CD4-positive, alpha-beta T cell (primary cell): ENCODE results near the gene GABRP. TPM values are rescaled to one million over a fixed set of nuclear protein-coding genes. Genes with fewer than 3 reads are reported as not detected.

ENCODE experiments used
- ATAC-seq: fragments of 200-7000 bp; cut with Tn5 transposase; one replicate; pipeline ENCODE4 v1.10.0; 2022; ENCODE audit warnings: mild to moderate bottlenecking; ENCODE audit not compliant: poor library complexity
- CTCF ChIA-PET: fragments of 350-600 bp; sonication (Branson Sonifier 250); formaldehyde crosslinking; loops from one replicate; lab custom pipeline; 2021; ENCODE audit warnings: antibody characterized with exemption, inconsistent platforms; lab: Charles Lee
- POLR2A ChIA-PET: fragments of 350-600 bp; sonication (Branson Sonifier 250); formaldehyde crosslinking; loops from one replicate; lab custom pipeline; 2021; ENCODE audit warnings: antibody characterized with exemption, inconsistent platforms; lab: Charles Lee
- DNase-seq, 14 experiments: peaks; one replicate each; pipeline ENCODE4 v3.0.0-alpha.2; 2013 to 2020; ENCODE audit warnings: mixed read lengths in 2 of 14
- H3K27ac ChIP-seq, 2 donors: one replicate each; pipeline versions ENCODE4 v1.5.1 to v1.7.0; 2013; ENCODE audit warnings: low read length in 2 of 2, low read depth in 1 of 2, mild to moderate bottlenecking in 1 of 2
- H3K27me3 ChIP-seq, 2 experiments: 1 replicate in 1 of 2; 2 replicates in 1 of 2; pipeline versions ENCODE4 v1.6.1 to v1.7.0; 2013; ENCODE audit warnings: low read length in 2 of 2, control low read depth in 1 of 2, mild to moderate bottlenecking in 1 of 2, moderate library complexity in 1 of 2; ENCODE audit not compliant: insufficient read depth in 2 of 2, control insufficient read depth in 1 of 2
- H3K36me3 ChIP-seq: one replicate; pipeline ENCODE4 v1.6.1; 2013; ENCODE audit warnings: low read length, control low read depth; ENCODE audit not compliant: insufficient read depth
- H3K4me1 ChIP-seq: one replicate; pipeline ENCODE4 v1.6.1; 2013; ENCODE audit warnings: low read length, control low read depth; ENCODE audit not compliant: insufficient read depth
- H3K4me3 ChIP-seq: one replicate; pipeline ENCODE4 v1.5.1; 2013; ENCODE audit warnings: mild to moderate bottlenecking, low read length, moderate library complexity
- H3K9me3 ChIP-seq, 2 experiments: 1 replicate in 1 of 2; 2 replicates in 1 of 2; pipeline versions ENCODE4 v1.6.1 to v1.7.0; 2013; ENCODE audit warnings: low read length in 2 of 2, mild to moderate bottlenecking in 2 of 2, control low read depth in 1 of 2, moderate library complexity in 1 of 2; ENCODE audit not compliant: control insufficient read depth in 1 of 2, insufficient read depth in 1 of 2
- H3K27ac Mint-ChIP-seq: one replicate; pipeline ENCODE4 v1.8.0; 2020; ENCODE audit warnings: mixed read lengths
- H3K27me3 Mint-ChIP-seq: one replicate; pipeline ENCODE4 v1.8.0; 2021; ENCODE audit warnings: mixed read lengths
- H3K36me3 Mint-ChIP-seq: one replicate; pipeline ENCODE4 v1.8.0; 2021; ENCODE audit warnings: low read depth, mixed read lengths
- H3K4me1 Mint-ChIP-seq: one replicate; pipeline ENCODE4 v1.8.0; 2021; ENCODE audit warnings: low read depth, mixed read lengths
- H3K4me3 Mint-ChIP-seq: one replicate; pipeline ENCODE4 v1.8.0; 2020; ENCODE audit warnings: mild to moderate bottlenecking, mixed read lengths
- H3K9me3 Mint-ChIP-seq: one replicate; pipeline ENCODE4 v1.8.0; 2020; ENCODE audit warnings: mixed read lengths
- CTCF ChIP-seq: fragments of 200-600 bp; IDR thresholded peaks from one replicate; pipeline ENCODE4 v1.8.0; 2022; ENCODE audit warnings: antibody characterized with exemption, mild to moderate bottlenecking
- intact Hi-C, 2 experiments: fragments of 100-400 bp; cut with DNase I in 1 of 2; cut with micrococcal nuclease in 1 of 2; formaldehyde crosslinking; loops; one replicate each; pipeline versions ENCODE4 v1.15.1 to v1.9.0; 2023 to 2025; cut with DNase I, micrococcal nuclease
- total RNA-seq, 174 experiments: library from RNA in 2 of 174; stranded (reverse) in 2 of 174; gene quantifications; one replicate each; pipeline ENCODE4 v1.2.3 and lab custom pipeline; 2021 to 2026

The GABRP gene
- total RNA-seq, 2 experiments from 2014 or later, result not detected

GRCh38 chr5:170747851-170748250 lies 35.7 kb upstream of the GABRP start:
- no peak for TF ChIP-seq CTCF
- H3K9me3 Mint-ChIP-seq, result no peaks in the 10 kb centered on the region
- H3K27ac ChIP-seq, result no peak overlapping the region
- ATAC-seq (no peak), DNase-seq (no peak)
- H3K27me3 Mint-ChIP-seq, result peaks cover 76% of the 10 kb centered on the region
- H3K4me1 ChIP-seq, result peaks cover 8% of the 10 kb centered on the region
- no peak overlapping the region for H3K27ac Mint-ChIP-seq
- POLR2A ChIA-PET, result no interaction called here
- no peak overlapping the region for H3K4me3 ChIP-seq
- CTCF ChIA-PET, result no interaction called here
- H3K36me3 ChIP-seq, result no peaks in the 10 kb centered on the region
- H3K36me3 Mint-ChIP-seq, result no peaks in the 10 kb centered on the region
- peaks cover 0 to 17% of the 10 kb centered on the region in 2 experiments for H3K9me3 ChIP-seq
- intact Hi-C loops, result loop anchor here in 1 of 2 experiments (10.0 kb wide), 1 partner anchor 597 kb away; no protein-coding TSS in a partner anchor
- no peak overlapping the region for H3K4me3 Mint-ChIP-seq
- peaks cover 21 to 22% of the 10 kb centered on the region in 2 experiments for H3K27me3 ChIP-seq
- H3K4me1 Mint-ChIP-seq, result no peaks in the 10 kb centered on the region

GRCh38 chr5:170748951-170749471 lies 34.5 kb upstream of the GABRP start:
- CTCF ChIA-PET, result no interaction called here
- intact Hi-C loops, result loop anchor here in 1 of 2 experiments (10.0 kb wide), 1 partner anchor 596 kb away; no protein-coding TSS in a partner anchor

GRCh38 chr5:170749911-170750431 lies 33.6 kb upstream of the GABRP start:
- intact Hi-C loops, result loop anchor here in 1 of 2 experiments (10.0 kb wide), 1 partner anchor 595 kb away; no protein-coding TSS in a partner anchor
- H3K36me3 ChIP-seq, result no peaks in the 10 kb centered on the region
- no peaks in the 10 kb centered on the region for H3K36me3 Mint-ChIP-seq
- CTCF ChIA-PET, result no interaction called here
- H3K27ac Mint-ChIP-seq, result no peak overlapping the region
- no peaks in the 10 kb centered on the region for H3K4me1 ChIP-seq
- POLR2A ChIA-PET, result no interaction called here
- DNase-seq, result no peak
- TF ChIP-seq CTCF, result no peak
- H3K27me3 Mint-ChIP-seq, result peaks cover 64% of the 10 kb centered on the region
- H3K27me3 ChIP-seq, result peaks cover 10 to 12% of the 10 kb centered on the region in 2 experiments
- H3K4me3 Mint-ChIP-seq, result no peak overlapping the region
- no peak overlapping the region for H3K27ac ChIP-seq
- no peaks in the 10 kb centered on the region for H3K4me1 Mint-ChIP-seq
- H3K4me3 ChIP-seq, result no peak overlapping the region
- no peaks in the 10 kb centered on the region for H3K9me3 Mint-ChIP-seq
- ATAC-seq, result no peak
- peaks cover 0 to 10% of the 10 kb centered on the region in 2 experiments for H3K9me3 ChIP-seq

More at GRCh38 chr5:170748951-170749471, 34.5 kb upstream of the GABRP start:
- no peaks in the 10 kb centered on the region for H3K36me3 Mint-ChIP-seq
- peaks cover 71% of the 10 kb centered on the region for H3K27me3 Mint-ChIP-seq
- no peak for TF ChIP-seq CTCF
- no peak overlapping the region for H3K4me3 Mint-ChIP-seq
- H3K36me3 ChIP-seq, result no peaks in the 10 kb centered on the region
- H3K4me1 ChIP-seq, result peaks cover 8% of the 10 kb centered on the region
- H3K27me3 ChIP-seq, result peaks cover 19 to 21% of the 10 kb centered on the region in 2 experiments
- POLR2A ChIA-PET, result no interaction called here
- peaks cover 0 to 15% of the 10 kb centered on the region in 2 experiments for H3K9me3 ChIP-seq
- no peak overlapping the region for H3K27ac ChIP-seq
- no peak overlapping the region for H3K27ac Mint-ChIP-seq
- no peaks in the 10 kb centered on the region for H3K9me3 Mint-ChIP-seq
- DNase-seq, result no peak
- H3K4me1 Mint-ChIP-seq, result no peaks in the 10 kb centered on the region
- H3K4me3 ChIP-seq, result no peak overlapping the region
- ATAC-seq, result no peak
